SK-N-SH treated with all-trans-retinoic acid at 6 μM for 48 hours (cell line): Measurements from ENCODE around the gene ENDOG.

Experiments
- ATAC-seq: fragments of 200-7000 bp; cut with Tn5 transposase; 3 replicates; pipeline ENCODE4 v1.9.1; 2020; ENCODE audit warnings: mild to moderate bottlenecking, moderate library complexity
- ARNTL ChIP-seq: fragments of 450-650 bp; formaldehyde crosslinking; IDR thresholded peaks from 2 replicates; pipeline ENCODE4 v1.5.0; 2020; ENCODE audit warnings: low read depth, mild to moderate bottlenecking, moderate library complexity, borderline replicate concordance
- CSDC2 ChIP-seq: fragments of 250-450 bp; sonication (Bioruptor Pico); IDR thresholded peaks from 2 replicates; pipeline ENCODE4 v1.5.0; 2020; ENCODE audit warnings: mild to moderate bottlenecking, moderate library complexity
- ESRRG ChIP-seq: fragments of 250-450 bp; sonication (Bioruptor Pico); IDR thresholded peaks from 2 replicates; pipeline ENCODE4 v1.6.1; 2021; ENCODE audit warnings: mild to moderate bottlenecking
- GLIS3 ChIP-seq: fragments of 250-450 bp; sonication (Bioruptor Pico); IDR thresholded peaks from 2 replicates; pipeline ENCODE4 v1.5.0; 2020; ENCODE audit warnings: mild to moderate bottlenecking, moderate library complexity
- ISL1 ChIP-seq: fragments of 250-450 bp; sonication (Bioruptor Pico); IDR thresholded peaks from 2 replicates; pipeline ENCODE4 v2.1.2; 2022; ENCODE audit warnings: mild to moderate bottlenecking, moderate library complexity
- OSR1 ChIP-seq: fragments of 250-450 bp; sonication (Bioruptor Pico); IDR thresholded peaks from 2 replicates; pipeline ENCODE4 v1.8.0; 2022; ENCODE audit warnings: moderate library complexity, mild to moderate bottlenecking, inconsistent platforms
- RARB ChIP-seq: fragments of 250-450 bp; sonication (Bioruptor Pico); IDR thresholded peaks from 2 replicates; pipeline ENCODE4 v1.8.0; 2021; ENCODE audit warnings: mild to moderate bottlenecking, moderate library complexity
- TCF4 ChIP-seq: fragments of 250-450 bp; sonication (Bioruptor Pico); IDR thresholded peaks from 2 replicates; pipeline ENCODE4 v1.8.0; 2021; ENCODE audit warnings: mild to moderate bottlenecking, moderate library complexity, borderline replicate concordance
- TOX ChIP-seq: fragments of 250-450 bp; sonication (Bioruptor Pico); IDR thresholded peaks from 2 replicates; pipeline ENCODE4 v1.8.0; 2021; ENCODE audit warnings: mild to moderate bottlenecking, moderate library complexity, borderline replicate concordance
- ZC3H10 ChIP-seq: fragments of 250-450 bp; sonication (Bioruptor Pico); IDR thresholded peaks from 2 replicates; pipeline ENCODE4 v1.5.1; 2021; ENCODE audit warnings: mild to moderate bottlenecking, moderate library complexity
- ZFP3 ChIP-seq: fragments of 250-450 bp; sonication (Bioruptor Pico); IDR thresholded peaks from 2 replicates; pipeline ENCODE4 v1.5.0; 2020; ENCODE audit warnings: mild to moderate bottlenecking, moderate library complexity
- ZFP30 ChIP-seq: fragments of 450-650 bp; formaldehyde crosslinking; IDR thresholded peaks from 2 replicates; pipeline ENCODE4 v1.5.0; 2022; ENCODE audit warnings: mild to moderate bottlenecking, moderate library complexity
- ZNF565 ChIP-seq: fragments of 450-650 bp; formaldehyde crosslinking; conservative IDR thresholded peaks from 2 replicates; pipeline ENCODE4 v1.5.0; 2020; ENCODE audit warnings: low read depth, mild to moderate bottlenecking, moderate library complexity
- ZNF70 ChIP-seq: fragments of 450-650 bp; formaldehyde crosslinking; IDR thresholded peaks from 2 replicates; pipeline ENCODE4 v1.5.0; 2020; ENCODE audit warnings: mild to moderate bottlenecking, moderate library complexity
- ZNF8 ChIP-seq: fragments of 450-650 bp; formaldehyde crosslinking; IDR thresholded peaks from 2 replicates; pipeline ENCODE4 v1.5.0; 2020; ENCODE audit warnings: mild to moderate bottlenecking, moderate library complexity
- TF ChIP-seq, protein P1 (sequence below): fragments of 250-450 bp; sonication (Bioruptor Pico); IDR thresholded peaks from 2 replicates; pipeline ENCODE4 v1.8.0; 2020; ENCODE audit warnings: mild to moderate bottlenecking, moderate library complexity, borderline replicate concordance
- TF ChIP-seq, protein P2 (sequence below): fragments of 250-450 bp; sonication (Bioruptor Pico); IDR thresholded peaks from 2 replicates; pipeline ENCODE4 v1.8.0; 2021; ENCODE audit warnings: low read depth, mild to moderate bottlenecking, moderate library complexity, borderline replicate concordance
- TF ChIP-seq, protein P3 (sequence below): fragments of 250-450 bp; sonication (Bioruptor Pico); IDR thresholded peaks from 2 replicates; pipeline ENCODE4 v1.5.1; 2020; ENCODE audit warnings: low read depth, mild to moderate bottlenecking, moderate library complexity
- TF ChIP-seq, protein P4 (sequence below): fragments of 250-450 bp; sonication (Bioruptor Pico); IDR thresholded peaks from 2 replicates; pipeline ENCODE4 v1.5.1; 2021; ENCODE audit warnings: mild to moderate bottlenecking, moderate library complexity
- TF ChIP-seq, protein P5 (sequence below): fragments of 250-450 bp; sonication (Bioruptor Pico); IDR thresholded peaks from 2 replicates; pipeline ENCODE4 v1.5.0; 2020; ENCODE audit warnings: mild to moderate bottlenecking, moderate library complexity

ENDOG gene

DNA sequence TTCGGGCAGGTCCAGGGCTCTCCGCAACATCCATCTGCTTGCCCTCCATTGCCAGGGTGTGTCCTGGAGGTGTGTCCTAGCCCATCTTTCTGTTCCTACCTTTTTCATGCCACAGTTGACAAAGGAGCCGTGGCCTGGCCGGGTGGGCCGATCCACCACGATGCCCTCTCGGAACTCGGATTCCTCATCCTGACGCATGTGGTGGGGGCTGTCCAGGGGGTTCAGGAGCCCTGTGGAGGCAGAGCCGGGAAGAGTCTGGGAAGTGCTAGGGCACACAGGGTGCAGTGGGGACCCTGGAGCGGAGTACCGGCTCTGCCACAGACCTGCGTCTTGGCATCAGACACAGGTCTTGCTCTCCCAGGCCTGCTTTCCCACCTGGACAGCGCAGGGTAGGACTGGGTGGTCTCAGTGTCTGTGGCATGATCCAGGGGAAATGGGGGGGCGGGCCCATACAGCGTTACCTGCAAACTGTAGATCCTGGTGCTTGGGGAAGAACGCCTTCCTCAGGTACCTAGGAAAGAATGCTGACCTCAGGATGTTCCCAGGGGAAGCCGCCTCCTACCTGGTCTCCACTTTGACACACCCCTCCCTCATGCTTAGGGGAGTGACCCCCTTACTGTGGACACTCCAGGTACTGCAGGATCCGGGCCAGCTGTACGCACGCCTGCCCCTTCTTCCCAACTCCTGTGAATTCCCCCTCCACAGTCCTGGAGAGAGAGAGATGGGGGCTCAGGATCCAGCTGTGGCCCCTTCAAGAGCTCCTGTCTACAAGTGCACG, 7.8 kb downstream of the ENDOG start:
- no peak for ATAC-seq
- TF ChIP-seq, protein P1, sequence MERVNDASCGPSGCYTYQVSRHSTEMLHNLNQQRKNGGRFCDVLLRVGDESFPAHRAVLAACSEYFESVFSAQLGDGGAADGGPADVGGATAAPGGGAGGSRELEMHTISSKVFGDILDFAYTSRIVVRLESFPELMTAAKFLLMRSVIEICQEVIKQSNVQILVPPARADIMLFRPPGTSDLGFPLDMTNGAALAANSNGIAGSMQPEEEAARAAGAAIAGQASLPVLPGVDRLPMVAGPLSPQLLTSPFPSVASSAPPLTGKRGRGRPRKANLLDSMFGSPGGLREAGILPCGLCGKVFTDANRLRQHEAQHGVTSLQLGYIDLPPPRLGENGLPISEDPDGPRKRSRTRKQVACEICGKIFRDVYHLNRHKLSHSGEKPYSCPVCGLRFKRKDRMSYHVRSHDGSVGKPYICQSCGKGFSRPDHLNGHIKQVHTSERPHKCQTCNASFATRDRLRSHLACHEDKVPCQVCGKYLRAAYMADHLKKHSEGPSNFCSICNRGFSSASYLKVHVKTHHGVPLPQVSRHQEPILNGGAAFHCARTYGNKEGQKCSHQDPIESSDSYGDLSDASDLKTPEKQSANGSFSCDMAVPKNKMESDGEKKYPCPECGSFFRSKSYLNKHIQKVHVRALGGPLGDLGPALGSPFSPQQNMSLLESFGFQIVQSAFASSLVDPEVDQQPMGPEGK (CRISPR knock-in tag), result no peak
- no peak for TF ChIP-seq ISL1 (CRISPR knock-in tag)
- TF ChIP-seq OSR1 (CRISPR knock-in tag), result no peak
- TF ChIP-seq CSDC2 (CRISPR knock-in tag), result no peak
- TF ChIP-seq TOX (CRISPR knock-in tag), result no peak

DNA sequence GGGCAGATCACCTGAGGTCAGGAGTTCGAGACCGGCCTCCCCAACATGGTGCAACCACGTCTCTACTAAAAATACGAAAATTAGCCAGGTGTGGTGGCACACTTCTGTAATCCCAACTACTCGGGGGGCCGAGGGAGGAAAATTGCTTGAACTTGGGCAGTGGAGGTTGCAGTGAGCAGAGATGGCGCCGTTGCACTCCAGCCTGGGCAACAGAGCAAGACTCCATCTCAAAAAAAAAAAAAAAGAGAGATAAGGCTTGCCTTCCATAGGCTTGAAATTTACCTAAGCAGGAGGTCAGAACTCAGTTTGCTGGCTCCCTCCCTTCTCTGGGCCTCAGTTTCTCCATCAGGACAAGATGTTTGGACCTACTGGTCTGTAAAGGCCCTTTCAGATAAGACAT, 10.0 kb downstream of the ENDOG start:
- ATAC-seq, result no peak
- no peak for TF ChIP-seq ZFP3 (CRISPR knock-in tag)
- no peak for TF ChIP-seq ZNF565 (CRISPR knock-in tag)
- no peak for TF ChIP-seq ZFP30 (CRISPR knock-in tag)
- TF ChIP-seq RARB (CRISPR knock-in tag), result no peak
- TF ChIP-seq GLIS3 (CRISPR knock-in tag), result no peak
- TF ChIP-seq ZNF70 (CRISPR knock-in tag), result no peak
- TF ChIP-seq, protein P2, sequence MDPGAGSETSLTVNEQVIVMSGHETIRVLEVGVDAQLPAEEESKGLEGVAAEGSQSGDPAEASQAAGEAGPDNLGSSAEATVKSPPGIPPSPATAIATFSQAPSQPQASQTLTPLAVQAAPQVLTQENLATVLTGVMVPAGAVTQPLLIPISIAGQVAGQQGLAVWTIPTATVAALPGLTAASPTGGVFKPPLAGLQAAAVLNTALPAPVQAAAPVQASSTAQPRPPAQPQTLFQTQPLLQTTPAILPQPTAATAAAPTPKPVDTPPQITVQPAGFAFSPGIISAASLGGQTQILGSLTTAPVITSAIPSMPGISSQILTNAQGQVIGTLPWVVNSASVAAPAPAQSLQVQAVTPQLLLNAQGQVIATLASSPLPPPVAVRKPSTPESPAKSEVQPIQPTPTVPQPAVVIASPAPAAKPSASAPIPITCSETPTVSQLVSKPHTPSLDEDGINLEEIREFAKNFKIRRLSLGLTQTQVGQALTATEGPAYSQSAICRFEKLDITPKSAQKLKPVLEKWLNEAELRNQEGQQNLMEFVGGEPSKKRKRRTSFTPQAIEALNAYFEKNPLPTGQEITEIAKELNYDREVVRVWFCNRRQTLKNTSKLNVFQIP (CRISPR knock-in tag), result no peak
- TF ChIP-seq, protein P3, sequence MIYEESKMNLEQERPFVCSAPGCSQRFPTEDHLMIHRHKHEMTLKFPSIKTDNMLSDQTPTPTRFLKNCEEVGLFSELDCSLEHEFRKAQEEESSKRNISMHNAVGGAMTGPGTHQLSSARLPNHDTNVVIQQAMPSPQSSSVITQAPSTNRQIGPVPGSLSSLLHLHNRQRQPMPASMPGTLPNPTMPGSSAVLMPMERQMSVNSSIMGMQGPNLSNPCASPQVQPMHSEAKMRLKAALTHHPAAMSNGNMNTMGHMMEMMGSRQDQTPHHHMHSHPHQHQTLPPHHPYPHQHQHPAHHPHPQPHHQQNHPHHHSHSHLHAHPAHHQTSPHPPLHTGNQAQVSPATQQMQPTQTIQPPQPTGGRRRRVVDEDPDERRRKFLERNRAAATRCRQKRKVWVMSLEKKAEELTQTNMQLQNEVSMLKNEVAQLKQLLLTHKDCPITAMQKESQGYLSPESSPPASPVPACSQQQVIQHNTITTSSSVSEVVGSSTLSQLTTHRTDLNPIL (CRISPR knock-in tag), result no peak
- TF ChIP-seq ZC3H10 (CRISPR knock-in tag), result no peak
- no peak for TF ChIP-seq ZNF8 (CRISPR knock-in tag)
- no peak for TF ChIP-seq ISL1 (CRISPR knock-in tag)
- TF ChIP-seq CSDC2 (CRISPR knock-in tag), result no peak
- TF ChIP-seq, protein P4, sequence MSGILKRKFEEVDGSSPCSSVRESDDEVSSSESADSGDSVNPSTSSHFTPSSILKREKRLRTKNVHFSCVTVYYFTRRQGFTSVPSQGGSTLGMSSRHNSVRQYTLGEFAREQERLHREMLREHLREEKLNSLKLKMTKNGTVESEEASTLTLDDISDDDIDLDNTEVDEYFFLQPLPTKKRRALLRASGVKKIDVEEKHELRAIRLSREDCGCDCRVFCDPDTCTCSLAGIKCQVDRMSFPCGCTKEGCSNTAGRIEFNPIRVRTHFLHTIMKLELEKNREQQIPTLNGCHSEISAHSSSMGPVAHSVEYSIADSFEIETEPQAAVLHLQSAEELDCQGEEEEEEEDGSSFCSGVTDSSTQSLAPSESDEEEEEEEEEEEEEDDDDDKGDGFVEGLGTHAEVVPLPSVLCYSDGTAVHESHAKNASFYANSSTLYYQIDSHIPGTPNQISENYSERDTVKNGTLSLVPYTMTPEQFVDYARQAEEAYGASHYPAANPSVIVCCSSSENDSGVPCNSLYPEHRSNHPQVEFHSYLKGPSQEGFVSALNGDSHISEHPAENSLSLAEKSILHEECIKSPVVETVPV, result no peak
- no peak for TF ChIP-seq TCF4 (CRISPR knock-in tag)
- TF ChIP-seq OSR1 (CRISPR knock-in tag), result no peak
- TF ChIP-seq, protein P1 (CRISPR knock-in tag), result no peak
- no peak for TF ChIP-seq ARNTL (CRISPR knock-in tag)
- no peak for TF ChIP-seq TOX (CRISPR knock-in tag)
- no peak for TF ChIP-seq ESRRG (CRISPR knock-in tag)

DNA sequence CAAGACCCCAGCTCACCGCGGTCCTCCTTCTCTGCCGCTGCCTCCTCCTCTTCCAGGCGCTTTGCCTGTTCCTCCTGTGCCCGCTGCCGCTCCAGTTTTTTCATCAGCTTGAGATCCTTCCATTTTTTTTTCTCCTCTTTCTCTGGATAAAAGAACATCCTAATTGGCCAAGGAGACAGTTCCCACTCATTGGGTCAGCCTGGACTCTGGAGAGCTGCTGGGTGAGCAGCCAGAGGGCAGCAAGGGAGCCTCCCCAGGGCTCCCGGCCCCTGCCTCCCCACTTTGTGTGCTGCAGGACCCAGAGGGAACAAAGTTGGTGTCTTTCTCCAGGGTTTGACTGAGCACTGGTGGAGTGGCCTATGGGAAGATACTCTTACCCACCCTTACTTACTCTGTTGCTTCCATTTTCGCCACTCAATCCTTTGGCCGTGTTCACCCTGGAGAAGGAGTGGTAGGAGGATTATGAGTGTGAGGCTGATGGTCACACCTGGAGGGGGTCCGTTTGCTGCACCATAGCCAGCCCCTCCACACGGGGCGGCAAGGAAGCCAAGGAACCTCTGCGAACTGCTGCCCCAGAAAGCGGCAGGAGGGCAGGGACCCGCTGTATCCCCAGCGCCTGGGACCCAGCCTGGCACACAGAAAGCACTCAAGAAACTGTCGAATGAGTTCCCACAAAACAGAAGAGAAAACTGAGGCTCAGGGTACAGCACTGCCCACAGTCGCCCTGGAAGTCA, 10.6 kb downstream of the ENDOG start:
- peak; percentile 6 for ATAC-seq
- no peak for TF ChIP-seq ZFP3 (CRISPR knock-in tag)
- no peak for TF ChIP-seq ZNF70 (CRISPR knock-in tag)
- no peak for TF ChIP-seq OSR1 (CRISPR knock-in tag)
- no peak for TF ChIP-seq TCF4 (CRISPR knock-in tag)
- TF ChIP-seq GLIS3 (CRISPR knock-in tag), result no peak
- no peak for TF ChIP-seq TOX (CRISPR knock-in tag)
- TF ChIP-seq, protein P5, sequence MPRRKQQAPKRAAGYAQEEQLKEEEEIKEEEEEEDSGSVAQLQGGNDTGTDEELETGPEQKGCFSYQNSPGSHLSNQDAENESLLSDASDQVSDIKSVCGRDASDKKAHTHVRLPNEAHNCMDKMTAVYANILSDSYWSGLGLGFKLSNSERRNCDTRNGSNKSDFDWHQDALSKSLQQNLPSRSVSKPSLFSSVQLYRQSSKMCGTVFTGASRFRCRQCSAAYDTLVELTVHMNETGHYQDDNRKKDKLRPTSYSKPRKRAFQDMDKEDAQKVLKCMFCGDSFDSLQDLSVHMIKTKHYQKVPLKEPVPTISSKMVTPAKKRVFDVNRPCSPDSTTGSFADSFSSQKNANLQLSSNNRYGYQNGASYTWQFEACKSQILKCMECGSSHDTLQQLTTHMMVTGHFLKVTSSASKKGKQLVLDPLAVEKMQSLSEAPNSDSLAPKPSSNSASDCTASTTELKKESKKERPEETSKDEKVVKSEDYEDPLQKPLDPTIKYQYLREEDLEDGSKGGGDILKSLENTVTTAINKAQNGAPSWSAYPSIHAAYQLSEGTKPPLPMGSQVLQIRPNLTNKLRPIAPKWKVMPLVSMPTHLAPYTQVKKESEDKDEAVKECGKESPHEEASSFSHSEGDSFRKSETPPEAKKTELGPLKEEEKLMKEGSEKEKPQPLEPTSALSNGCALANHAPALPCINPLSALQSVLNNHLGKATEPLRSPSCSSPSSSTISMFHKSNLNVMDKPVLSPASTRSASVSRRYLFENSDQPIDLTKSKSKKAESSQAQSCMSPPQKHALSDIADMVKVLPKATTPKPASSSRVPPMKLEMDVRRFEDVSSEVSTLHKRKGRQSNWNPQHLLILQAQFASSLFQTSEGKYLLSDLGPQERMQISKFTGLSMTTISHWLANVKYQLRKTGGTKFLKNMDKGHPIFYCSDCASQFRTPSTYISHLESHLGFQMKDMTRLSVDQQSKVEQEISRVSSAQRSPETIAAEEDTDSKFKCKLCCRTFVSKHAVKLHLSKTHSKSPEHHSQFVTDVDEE, result no peak
- TF ChIP-seq ISL1 (CRISPR knock-in tag), result no peak
- no peak for TF ChIP-seq CSDC2 (CRISPR knock-in tag)
- no peak for TF ChIP-seq RARB (CRISPR knock-in tag)
- TF ChIP-seq ZC3H10 (CRISPR knock-in tag), result no peak
- no peak for TF ChIP-seq ESRRG (CRISPR knock-in tag)
- TF ChIP-seq ARNTL (CRISPR knock-in tag), result no peak
